H1 (cell line): ENCODE measurements around the gene RPTOR. TPM values are rescaled to one million over a fixed set of nuclear protein-coding genes. Genes with fewer than 3 reads are reported as not detected.

ENCODE experiments used
- HDAC2 ChIP-seq, 2 experiments: fragments of 300-600 bp in 1 of 2; sonication (generic) in 1 of 2; IDR thresholded peaks; 2 replicates each; pipeline ENCODE4 v1.6.1; 2011 to 2012; ENCODE audit warnings: low read depth in 2 of 2, low read length in 2 of 2, mild to moderate bottlenecking in 2 of 2, moderate library complexity in 2 of 2, borderline replicate concordance in 1 of 2, inconsistent platforms in 1 of 2
- NRF1 ChIP-seq: IDR thresholded peaks from 2 replicates; pipeline ENCODE4 v1.6.1; 2011; ENCODE audit warnings: mild to moderate bottlenecking, low read depth, low read length, improper control_type of control experiment
- RAD21 ChIP-seq, 2 experiments: IDR thresholded peaks in 1 of 2; conservative IDR thresholded peaks in 1 of 2; 2 replicates each; pipeline ENCODE4 v1.6.1; 2011; ENCODE audit warnings: low read depth in 2 of 2, low read length in 2 of 2, improper control_type of control experiment in 1 of 2, inconsistent platforms in 1 of 2, mild to moderate bottlenecking in 1 of 2, moderate library complexity in 1 of 2
- SP2 ChIP-seq: IDR thresholded peaks from 2 replicates; pipeline ENCODE4 v1.6.1; 2012; ENCODE audit warnings: mild to moderate bottlenecking, low read length, inconsistent platforms
- polyA plus RNA-seq, 7 experiments: library from polyadenylated mRNA; depleted of rRNA in 3 of 7; stranded (reverse) in 5 of 7; unstranded in 2 of 7; fragments of >200 nt in 5 of 7; fragments of 200-250 nt in 2 of 7; gene quantifications; 1 replicate in 5 of 7; 2 replicates in 1 of 7; 4 replicates in 1 of 7; pipeline versions ENCODE4 v1.2.1 to v1.2.3, GENCODE V29; 2011 to 2013; ENCODE audit warnings: missing spikeins in 2 of 7, mixed read lengths in 2 of 7
- total RNA-seq: library from RNA; stranded (reverse); fragmentation: NEBNext Ultra II Directional; extraction: Animal tissue kit (Norgen Biotek cat#: 25700); gene quantifications from 2 replicates; pipeline ENCODE4 v1.2.1, GENCODE V29; 2021

Gene RPTOR
- total and polyA plus RNA-seq, 2 of the 8 experiments (the other 6 are each of a cell fraction or from before 2014, with no cell fraction given): 6.9 to 28.7 TPM

- TF ChIP-seq SP2: no peak
- no peak for TF ChIP-seq HDAC2 (IDR thresholded peaks at IDR 0.05; ENCODE audit: borderline replicate concordance in 1 of 2, low read depth in 2 of 2, low read length in 2 of 2)
- TF ChIP-seq RAD21 (IDR thresholded peaks at IDR 0.05 in 1 of 2, conservative IDR thresholded peaks at IDR 0.05 in 1 of 2; ENCODE audit: low read depth in 2 of 2, low read length in 2 of 2): no peak
- TF ChIP-seq NRF1: no peak
Measured at GRCh38 chr17:80846932-80847331, 302.3 kb downstream of the RPTOR start (continued).
